Stomach (tissue), 9 donors: ENCODE results near the gene C8A. TPM values are rescaled to one million over a fixed set of nuclear protein-coding genes. Genes with fewer than 3 reads are reported as not detected.

Experiments
- DNase-seq, 2 donors: peaks; one replicate each; pipeline versions ENCODE4 v3.0.0 to v3.0.0-alpha.2; 2013 to 2019
- H3K27ac ChIP-seq, 5 donors: fragments of 200-600 bp in 4 of 5; sonication (generic) in 4 of 5; one replicate each; pipeline ENCODE4 v1.5.1; 2013 to 2019; ENCODE audit warnings: mild to moderate bottlenecking in 1 of 5, moderate library complexity in 1 of 5
- H3K27me3 ChIP-seq, 3 donors: fragments of 200-600 bp; sonication (generic); one replicate each; pipeline ENCODE4 v1.5.1; 2017 to 2019; ENCODE audit warnings: mixed run types in 1 of 3
- H3K36me3 ChIP-seq, 4 donors: fragments of 200-600 bp; sonication (generic); 1 replicate in 3 of 4; 2 replicates in 1 of 4; pipeline ENCODE4 v1.5.1; 2016 to 2019
- H3K4me1 ChIP-seq, 4 donors: fragments of 200-600 bp; sonication (generic); one replicate each; pipeline ENCODE4 v1.5.1; 2016 to 2019
- H3K4me3 ChIP-seq, 4 donors: fragments of 200-600 bp; sonication (generic) in 3 of 4; one replicate each; pipeline ENCODE4 v1.5.1; 2016 to 2019; ENCODE audit warnings: mild to moderate bottlenecking in 1 of 4
- H3K9me3 ChIP-seq, 4 donors: fragments of 200-600 bp; sonication (generic); one replicate each; pipeline ENCODE4 v1.5.1; 2016 to 2019
- CTCF ChIP-seq, 7 experiments: fragments of 450-650 bp in 4 of 7; fragments of 200-600 bp in 3 of 7; sonication (generic) in 3 of 7; IDR thresholded peaks; one replicate each; pipeline ENCODE4 v1.5.1; 2016 to 2019; ENCODE audit warnings: antibody characterized with exemption in 7 of 7, control low read depth in 2 of 7, mild to moderate bottlenecking in 1 of 7
- EP300 ChIP-seq: sonication (generic); formaldehyde crosslinking; IDR thresholded peaks from one replicate; pipeline ENCODE4 v1.6.1; 2017; ENCODE audit warnings: antibody characterized with exemption
- POLR2A ChIP-seq, 4 donors: fragments of 450-650 bp; IDR thresholded peaks; one replicate each; pipeline ENCODE4 v1.6.1; 2016; ENCODE audit warnings: antibody characterized with exemption in 4 of 4, control low read depth in 2 of 4, mild to moderate bottlenecking in 1 of 4, moderate library complexity in 1 of 4
- POLR2AphosphoS5 ChIP-seq, 3 donors: sonication (generic); formaldehyde crosslinking; IDR thresholded peaks; one replicate each; pipeline ENCODE4 v1.6.1; 2016; ENCODE audit warnings: antibody characterized with exemption in 3 of 3
- WGBS, 5 donors: extraction: QIAGEN DNeasy Blood & Tissue Kit in 3 of 5; methylation state at CpG; one replicate each; pipeline versions ENCODE4 v1.1.5 to v1.1.7; 2013 to 2018; 5-methylcytosine and 5-hydroxymethylcytosine counted together
- intact Hi-C: fragments of 100-400 bp; cut with DNase I; formaldehyde crosslinking; loops from one replicate; pipeline ENCODE4 v1.15.1; 2023; ENCODE audit warnings: low total_unique reads
- polyA plus RNA-seq, 3 donors: library from polyadenylated mRNA; stranded (reverse); fragments of 200-250 nt; gene quantifications; one replicate each; pipeline ENCODE4 v1.2.3, GENCODE V29; 2013
- total RNA-seq, 5 donors: library from RNA; depleted of rRNA; stranded (reverse); fragments of >200 nt; gene quantifications; one replicate each; pipeline versions ENCODE4 v1.1.0 to v1.2.3, GENCODE V29; 2014 to 2016
- donor health status: healthy with polysubstance abuse.
- donor health status: Bipolar disorder and iron deficiency.
- donor health status: healthy.

The C8A gene
- total and polyA plus RNA-seq, 8 donors: 0.25 to 0.38 TPM; not detected in 6

- Histone ChIP-seq H3K36me3 (no peaks in the 10 kb centered on the region), H3K27ac (no peak overlapping the region), H3K4me3 (no peak overlapping the region), H3K9me3 (no peaks in the 10 kb centered on the region), H3K27me3 (no peaks in the 10 kb centered on the region), H3K4me1 (peaks cover 0 to 8% (median 0%) of the 10 kb centered on the region in 4 donors)
- TF ChIP-seq POLR2A (IDR thresholded peaks at IDR 0.05) (no peak), POLR2AphosphoS5 (IDR thresholded peaks at IDR 0.05) (no peak), CTCF (IDR thresholded peaks at IDR 0.05) (no peak), EP300 (no peak)
- DNase-seq: no peak
- WGBS, 5 donors: 60 to 81% (median 66%) methylated on average over 3 of the region's 3 CpGs
- intact Hi-C loops: no loop called here
Measured at GRCh38 chr1:56845343-56845742, 9.3 kb upstream of the C8A start.

- TF ChIP-seq POLR2A (IDR thresholded peaks at IDR 0.05) (no peak), CTCF (IDR thresholded peaks at IDR 0.05) (no peak), POLR2AphosphoS5 (IDR thresholded peaks at IDR 0.05) (no peak), EP300 (no peak)
- H3K27me3 ChIP-seq: no peaks in the 10 kb centered on the region
- 82 to 88% (median 87%) methylated on average over 7 of the region's 7 CpGs for WGBS, 5 donors
- peaks cover 0 to 6% (median 0%) of the 10 kb centered on the region in 4 donors for H3K4me1 ChIP-seq
- H3K9me3 ChIP-seq: no peaks in the 10 kb centered on the region
- H3K27ac ChIP-seq: no peak overlapping the region
- no peak overlapping the region for H3K4me3 ChIP-seq
- no peaks in the 10 kb centered on the region for H3K36me3 ChIP-seq
- no peak for DNase-seq
- intact Hi-C loops: no loop called here
Measured at GRCh38 chr1:56849750-56850149, 4.8 kb upstream of the C8A start.

GRCh38 chr1:56850411-56850810 is 4.2 kb upstream of the C8A start:
- WGBS, 5 donors: 72 to 93% (median 90%) methylated on average over 2 of the region's 2 CpGs
- H3K4me3 ChIP-seq: no peak overlapping the region
- intact Hi-C loops: no loop called here
- H3K27ac ChIP-seq: no peak overlapping the region
- TF ChIP-seq POLR2AphosphoS5 (IDR thresholded peaks at IDR 0.05): no peak
- no peak for TF ChIP-seq CTCF (IDR thresholded peaks at IDR 0.05)
- TF ChIP-seq POLR2A (IDR thresholded peaks at IDR 0.05): no peak
- no peak for TF ChIP-seq EP300
- no peaks in the 10 kb centered on the region for H3K9me3 ChIP-seq
- no peaks in the 10 kb centered on the region for H3K36me3 ChIP-seq
- no peaks in the 10 kb centered on the region for H3K27me3 ChIP-seq
- no peaks in the 10 kb centered on the region for H3K4me1 ChIP-seq
- DNase-seq: no peak

- no peak overlapping the region for H3K27ac ChIP-seq
- H3K4me1 ChIP-seq: no peaks in the 10 kb centered on the region
- intact Hi-C loops: no loop called here
- TF ChIP-seq POLR2AphosphoS5 (IDR thresholded peaks at IDR 0.05) (no peak), POLR2A (IDR thresholded peaks at IDR 0.05) (no peak), EP300 (no peak), CTCF (IDR thresholded peaks at IDR 0.05) (no peak)
- no peaks in the 10 kb centered on the region for H3K9me3 ChIP-seq
- no peak overlapping the region for H3K4me3 ChIP-seq
- DNase-seq: no peak
- WGBS, 5 donors: 79 to 86% (median 85%) methylated on average over 5 of the region's 5 CpGs
- no peaks in the 10 kb centered on the region for H3K36me3 ChIP-seq
- H3K27me3 ChIP-seq: no peaks in the 10 kb centered on the region
Measured at GRCh38 chr1:56850922-56851321, 3.7 kb upstream of the C8A start.
